Measurements from ENCODE around the gene LSR. TPM values are rescaled to one million over a fixed set of nuclear protein-coding genes. Genes with fewer than 3 reads are reported as not detected.

LSR gene
- total RNA-seq, 1 experiment from 2014 or later = 211 TPM

DNA sequence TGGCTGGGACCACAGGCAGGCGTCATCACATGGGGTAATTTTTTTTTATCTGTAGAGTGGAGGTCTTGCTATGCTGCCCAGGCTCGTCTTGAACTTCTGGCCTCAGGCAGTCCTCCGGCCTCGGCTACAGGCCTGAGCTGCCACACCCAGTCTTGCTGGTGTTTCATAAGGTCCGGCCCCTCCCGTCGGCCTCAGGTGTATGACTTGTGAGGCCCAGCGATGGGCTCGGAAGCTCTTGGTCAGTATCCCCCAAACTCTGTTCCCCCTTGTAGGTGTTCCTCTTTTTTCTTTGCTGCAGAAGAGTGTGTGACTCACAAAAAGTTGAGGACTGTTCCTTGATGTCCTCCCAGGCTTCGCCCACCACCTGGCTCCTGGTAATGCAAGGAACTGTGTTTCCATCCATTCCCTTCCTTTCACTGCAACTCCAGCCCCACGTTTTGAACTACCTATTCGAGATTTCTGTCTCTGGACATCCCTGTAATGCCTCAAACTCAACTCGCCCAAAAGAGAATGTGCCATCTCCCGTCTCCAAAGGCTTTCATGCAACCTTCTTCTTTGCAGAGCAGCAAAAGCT, 25.0 kb downstream of the LSR start:
- Histone ChIP-seq H3K27ac (ENCODE audit: low read depth, low read length) (no peak overlapping the region), H3K27me3 (ENCODE audit: insufficient read depth, low read length) (no peaks in the 10 kb centered on the region), H3K4me2 (ENCODE audit: low read length) (no peak overlapping the region), H3K4me1 (ENCODE audit: control insufficient read depth in 1 of 2, insufficient read depth in 2 of 2, low read length in 2 of 2) (peaks cover 3 to 9% of the 10 kb centered on the region in 2 experiments; a peak in 3 of 4 replicates), H3K9ac (ENCODE audit: low read length) (no peak overlapping the region), H4K20me1 (ENCODE audit: insufficient read depth) (no peaks in the 10 kb centered on the region), H3K9me2 (ENCODE audit: insufficient read depth) (no peaks in the 10 kb centered on the region), H3K4me3 (replicated peaks in 1 of 2; ENCODE audit: low read depth in 1 of 2, low read length in 2 of 2) (no peak overlapping the region), H2AFZ (ENCODE audit: low read depth, low read length, poor library complexity, severe bottlenecking) (no peak overlapping the region), H3K36me3 (ENCODE audit: control insufficient read depth in 1 of 2, insufficient read depth in 2 of 2, low read length in 2 of 2) (peaks cover 14% of the 10 kb centered on the region in 2 experiments; a peak in 3 of 4 replicates), H3K79me2 (ENCODE audit: insufficient read depth, low read length) (peaks cover 5% of the 10 kb centered on the region; the same call in 1 of the 2 replicates), H3K9me3 (ENCODE audit: control insufficient read depth in 1 of 2, insufficient read depth in 1 of 2, low read depth in 1 of 2, low read length in 2 of 2) (no peaks in the 10 kb centered on the region)
- DNase-seq (ENCODE audit: low read depth, low spot score) (no peak), ATAC-seq (no peak)
- TF ChIP-seq ZNF274 (IDR thresholded peaks at IDR 0.05; ENCODE audit: low read depth, low read length) (no peak), EGR1 (IDR thresholded peaks at IDR 0.05; ENCODE audit: low read depth) (no peak), ELF1 (IDR thresholded peaks at IDR 0.05; ENCODE audit: borderline replicate concordance, low read depth) (no peak), ZFX (IDR thresholded peaks at IDR 0.05) (no peak), FOSL1 (IDR thresholded peaks at IDR 0.05; ENCODE audit: low read depth) (no peak), JUND (IDR thresholded peaks at IDR 0.05) (no peak), TCF7L2 (IDR thresholded peaks at IDR 0.05; ENCODE audit: borderline replicate concordance, extremely low read depth, insufficient read depth, insufficient read length) (no peak)
- TF ChIP-seq, protein P1, sequence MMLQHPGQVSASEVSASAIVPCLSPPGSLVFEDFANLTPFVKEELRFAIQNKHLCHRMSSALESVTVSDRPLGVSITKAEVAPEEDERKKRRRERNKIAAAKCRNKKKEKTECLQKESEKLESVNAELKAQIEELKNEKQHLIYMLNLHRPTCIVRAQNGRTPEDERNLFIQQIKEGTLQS (IDR thresholded peaks at IDR 0.05) = no peak
- TF ChIP-seq, protein P2, sequence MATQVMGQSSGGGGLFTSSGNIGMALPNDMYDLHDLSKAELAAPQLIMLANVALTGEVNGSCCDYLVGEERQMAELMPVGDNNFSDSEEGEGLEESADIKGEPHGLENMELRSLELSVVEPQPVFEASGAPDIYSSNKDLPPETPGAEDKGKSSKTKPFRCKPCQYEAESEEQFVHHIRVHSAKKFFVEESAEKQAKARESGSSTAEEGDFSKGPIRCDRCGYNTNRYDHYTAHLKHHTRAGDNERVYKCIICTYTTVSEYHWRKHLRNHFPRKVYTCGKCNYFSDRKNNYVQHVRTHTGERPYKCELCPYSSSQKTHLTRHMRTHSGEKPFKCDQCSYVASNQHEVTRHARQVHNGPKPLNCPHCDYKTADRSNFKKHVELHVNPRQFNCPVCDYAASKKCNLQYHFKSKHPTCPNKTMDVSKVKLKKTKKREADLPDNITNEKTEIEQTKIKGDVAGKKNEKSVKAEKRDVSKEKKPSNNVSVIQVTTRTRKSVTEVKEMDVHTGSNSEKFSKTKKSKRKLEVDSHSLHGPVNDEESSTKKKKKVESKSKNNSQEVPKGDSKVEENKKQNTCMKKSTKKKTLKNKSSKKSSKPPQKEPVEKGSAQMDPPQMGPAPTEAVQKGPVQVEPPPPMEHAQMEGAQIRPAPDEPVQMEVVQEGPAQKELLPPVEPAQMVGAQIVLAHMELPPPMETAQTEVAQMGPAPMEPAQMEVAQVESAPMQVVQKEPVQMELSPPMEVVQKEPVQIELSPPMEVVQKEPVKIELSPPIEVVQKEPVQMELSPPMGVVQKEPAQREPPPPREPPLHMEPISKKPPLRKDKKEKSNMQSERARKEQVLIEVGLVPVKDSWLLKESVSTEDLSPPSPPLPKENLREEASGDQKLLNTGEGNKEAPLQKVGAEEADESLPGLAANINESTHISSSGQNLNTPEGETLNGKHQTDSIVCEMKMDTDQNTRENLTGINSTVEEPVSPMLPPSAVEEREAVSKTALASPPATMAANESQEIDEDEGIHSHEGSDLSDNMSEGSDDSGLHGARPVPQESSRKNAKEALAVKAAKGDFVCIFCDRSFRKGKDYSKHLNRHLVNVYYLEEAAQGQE (IDR thresholded peaks at IDR 0.05; ENCODE audit: low read depth) = no peak
- TF ChIP-seq, protein P3, sequence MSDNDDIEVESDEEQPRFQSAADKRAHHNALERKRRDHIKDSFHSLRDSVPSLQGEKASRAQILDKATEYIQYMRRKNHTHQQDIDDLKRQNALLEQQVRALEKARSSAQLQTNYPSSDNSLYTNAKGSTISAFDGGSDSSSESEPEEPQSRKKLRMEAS (IDR thresholded peaks at IDR 0.05) = no peak
- TF ChIP-seq, protein P4, sequence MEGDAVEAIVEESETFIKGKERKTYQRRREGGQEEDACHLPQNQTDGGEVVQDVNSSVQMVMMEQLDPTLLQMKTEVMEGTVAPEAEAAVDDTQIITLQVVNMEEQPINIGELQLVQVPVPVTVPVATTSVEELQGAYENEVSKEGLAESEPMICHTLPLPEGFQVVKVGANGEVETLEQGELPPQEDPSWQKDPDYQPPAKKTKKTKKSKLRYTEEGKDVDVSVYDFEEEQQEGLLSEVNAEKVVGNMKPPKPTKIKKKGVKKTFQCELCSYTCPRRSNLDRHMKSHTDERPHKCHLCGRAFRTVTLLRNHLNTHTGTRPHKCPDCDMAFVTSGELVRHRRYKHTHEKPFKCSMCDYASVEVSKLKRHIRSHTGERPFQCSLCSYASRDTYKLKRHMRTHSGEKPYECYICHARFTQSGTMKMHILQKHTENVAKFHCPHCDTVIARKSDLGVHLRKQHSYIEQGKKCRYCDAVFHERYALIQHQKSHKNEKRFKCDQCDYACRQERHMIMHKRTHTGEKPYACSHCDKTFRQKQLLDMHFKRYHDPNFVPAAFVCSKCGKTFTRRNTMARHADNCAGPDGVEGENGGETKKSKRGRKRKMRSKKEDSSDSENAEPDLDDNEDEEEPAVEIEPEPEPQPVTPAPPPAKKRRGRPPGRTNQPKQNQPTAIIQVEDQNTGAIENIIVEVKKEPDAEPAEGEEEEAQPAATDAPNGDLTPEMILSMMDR (IDR thresholded peaks at IDR 0.05 in 2 of 3, conservative IDR thresholded peaks at IDR 0.05 in 1 of 3; ENCODE audit: borderline replicate concordance in 1 of 3, insufficient read depth in 1 of 3, low read depth in 2 of 3, low read length in 2 of 3) = no peak
- ChIA-PET POLR2A (no interaction called here), CTCF (no interaction called here), RAD21 (ENCODE audit: low non-redundant PET in 1 of 2, low total read pairs in 2 of 2, uncharacterized antibody in 2 of 2, unreplicated experiment in 2 of 2) (no interaction called here)
- no TSS peak for BruUV-seq (replicated peaks)
- intact Hi-C loops (cut with micrococcal nuclease) = no loop called here
